Testis (tissue), 2 donors: ENCODE data around the gene BRAT1.

Source experiments
- POLR2A ChIP-seq: fragments of 450-650 bp; IDR thresholded peaks from one replicate; pipeline ENCODE4 v1.6.1; 2017; ENCODE audit warnings: antibody characterized with exemption, mild to moderate bottlenecking, moderate library complexity
- TF ChIP-seq, protein P1 (sequence below), 3 experiments: fragments of 450-650 bp in 2 of 3; fragments of 200-600 bp in 1 of 3; sonication (generic) in 1 of 3; IDR thresholded peaks; one replicate each; pipeline ENCODE4 v1.5.1; 2016 to 2019; ENCODE audit warnings: antibody characterized with exemption in 3 of 3, mild to moderate bottlenecking in 2 of 3, moderate library complexity in 1 of 3

- TF ChIP-seq, protein P1, sequence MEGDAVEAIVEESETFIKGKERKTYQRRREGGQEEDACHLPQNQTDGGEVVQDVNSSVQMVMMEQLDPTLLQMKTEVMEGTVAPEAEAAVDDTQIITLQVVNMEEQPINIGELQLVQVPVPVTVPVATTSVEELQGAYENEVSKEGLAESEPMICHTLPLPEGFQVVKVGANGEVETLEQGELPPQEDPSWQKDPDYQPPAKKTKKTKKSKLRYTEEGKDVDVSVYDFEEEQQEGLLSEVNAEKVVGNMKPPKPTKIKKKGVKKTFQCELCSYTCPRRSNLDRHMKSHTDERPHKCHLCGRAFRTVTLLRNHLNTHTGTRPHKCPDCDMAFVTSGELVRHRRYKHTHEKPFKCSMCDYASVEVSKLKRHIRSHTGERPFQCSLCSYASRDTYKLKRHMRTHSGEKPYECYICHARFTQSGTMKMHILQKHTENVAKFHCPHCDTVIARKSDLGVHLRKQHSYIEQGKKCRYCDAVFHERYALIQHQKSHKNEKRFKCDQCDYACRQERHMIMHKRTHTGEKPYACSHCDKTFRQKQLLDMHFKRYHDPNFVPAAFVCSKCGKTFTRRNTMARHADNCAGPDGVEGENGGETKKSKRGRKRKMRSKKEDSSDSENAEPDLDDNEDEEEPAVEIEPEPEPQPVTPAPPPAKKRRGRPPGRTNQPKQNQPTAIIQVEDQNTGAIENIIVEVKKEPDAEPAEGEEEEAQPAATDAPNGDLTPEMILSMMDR (IDR thresholded peaks at IDR 0.05): no peak
- TF ChIP-seq POLR2A: no peak
Observed at GRCh38 chr7:2559283-2559950, 4.1 kb upstream of the BRAT1 start.
